HG02571 (cell line): ENCODE results near the gene ABCG1.
"Not testable (repeated sequence)": the region's sequence is repeated elsewhere in the genome, so short reads cannot be mapped to it uniquely, and the experiment has no call there.

Experiments used
- ATAC-seq: cut with Tn5 transposase; IDR thresholded peaks from one replicate; pipeline ENCODE4 v1.9.1; 2021; ENCODE audit warnings: mild to moderate bottlenecking, moderate library complexity; ENCODE audit not compliant: unreplicated experiment

ABCG1 gene

DNA sequence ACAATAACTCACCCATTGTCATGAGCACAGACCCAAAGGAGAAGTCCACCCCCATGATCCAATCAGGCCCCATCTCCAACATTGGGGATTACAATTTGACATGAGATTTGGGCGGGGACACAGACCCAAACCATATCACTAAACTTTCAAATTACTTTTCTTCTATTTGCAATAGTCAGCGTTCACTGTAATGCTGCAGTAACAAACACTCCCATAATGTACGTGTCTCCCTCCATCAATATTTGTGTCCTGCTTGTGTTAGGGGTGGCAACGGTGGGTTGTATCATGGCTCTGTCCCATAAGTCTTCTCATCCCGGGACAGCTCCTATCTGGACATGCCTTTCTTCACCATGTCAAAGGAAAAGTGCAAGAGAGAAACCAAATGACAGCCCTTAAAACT, 70.0 kb downstream of the ABCG1 start:
- no peak for ATAC-seq

DNA sequence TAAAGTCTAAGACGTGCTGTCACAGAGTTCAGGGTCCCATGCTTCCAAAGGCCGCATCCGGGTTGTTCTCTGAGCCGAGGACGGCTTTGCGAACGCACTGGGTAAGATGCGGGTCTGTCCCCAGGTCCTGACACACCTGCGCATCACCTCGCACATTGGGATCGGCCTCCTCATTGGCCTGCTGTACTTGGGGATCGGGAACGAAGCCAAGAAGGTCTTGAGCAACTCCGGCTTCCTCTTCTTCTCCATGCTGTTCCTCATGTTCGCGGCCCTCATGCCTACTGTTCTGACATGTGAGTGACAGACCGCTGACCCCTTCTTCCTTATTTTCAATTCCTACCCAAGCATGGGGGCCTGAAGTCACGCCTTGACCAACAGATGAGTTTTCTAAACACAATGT, 71.0 kb downstream of the ABCG1 start:
- no peak for ATAC-seq

DNA sequence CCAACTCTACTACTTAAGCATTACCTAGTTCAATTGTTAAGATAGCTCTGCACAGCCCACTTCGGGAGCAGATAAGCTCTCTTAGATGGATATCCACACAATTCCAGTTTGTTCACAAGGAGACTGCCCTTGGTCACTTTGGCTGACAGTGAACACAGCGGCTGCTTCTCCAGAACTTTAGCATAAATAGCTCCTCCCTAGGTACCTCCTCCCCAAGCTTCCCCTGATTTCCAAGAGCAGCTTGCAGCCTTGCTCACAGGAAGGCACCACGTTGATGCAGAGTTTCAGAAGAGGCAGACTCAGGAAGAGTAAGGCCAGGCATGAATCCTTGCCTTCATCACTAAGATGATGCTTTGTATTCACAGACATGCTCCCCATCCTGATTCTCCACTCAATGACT, 71.6 kb downstream of the ABCG1 start:
- ATAC-seq, result no peak

DNA sequence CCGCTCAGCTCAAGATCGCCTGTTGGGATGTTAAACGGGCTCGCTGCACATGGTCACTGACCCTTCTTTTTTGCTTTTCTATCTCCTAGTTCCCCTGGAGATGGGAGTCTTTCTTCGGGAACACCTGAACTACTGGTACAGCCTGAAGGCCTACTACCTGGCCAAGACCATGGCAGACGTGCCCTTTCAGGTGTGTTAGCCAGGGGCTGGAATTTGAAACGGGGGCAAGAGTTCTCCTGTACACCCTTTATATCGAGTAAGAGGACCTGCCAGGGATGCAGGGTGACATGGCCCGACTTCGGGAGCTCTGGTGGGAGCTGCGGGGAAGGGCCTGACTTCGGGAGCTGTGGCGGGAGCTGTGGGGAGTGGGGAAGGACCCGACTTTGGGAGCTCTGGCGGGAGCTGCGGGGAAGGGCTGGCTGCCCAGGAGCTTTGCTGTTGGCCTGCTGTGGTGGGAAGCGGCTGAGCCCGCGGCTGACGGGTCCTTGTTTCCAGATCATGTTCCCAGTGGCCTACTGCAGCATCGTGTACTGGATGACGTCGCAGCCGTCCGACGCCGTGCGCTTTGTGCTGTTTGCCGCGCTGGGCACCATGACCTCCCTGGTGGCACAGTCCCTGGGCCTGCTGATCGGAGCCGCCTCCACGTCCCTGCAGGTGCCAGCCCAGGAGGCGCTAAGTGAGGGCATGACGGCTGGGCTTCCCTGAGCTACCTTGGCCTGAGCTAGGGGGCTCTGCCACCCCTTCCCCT, 72.2 kb downstream of the ABCG1 start:
- no peak for ATAC-seq

DNA sequence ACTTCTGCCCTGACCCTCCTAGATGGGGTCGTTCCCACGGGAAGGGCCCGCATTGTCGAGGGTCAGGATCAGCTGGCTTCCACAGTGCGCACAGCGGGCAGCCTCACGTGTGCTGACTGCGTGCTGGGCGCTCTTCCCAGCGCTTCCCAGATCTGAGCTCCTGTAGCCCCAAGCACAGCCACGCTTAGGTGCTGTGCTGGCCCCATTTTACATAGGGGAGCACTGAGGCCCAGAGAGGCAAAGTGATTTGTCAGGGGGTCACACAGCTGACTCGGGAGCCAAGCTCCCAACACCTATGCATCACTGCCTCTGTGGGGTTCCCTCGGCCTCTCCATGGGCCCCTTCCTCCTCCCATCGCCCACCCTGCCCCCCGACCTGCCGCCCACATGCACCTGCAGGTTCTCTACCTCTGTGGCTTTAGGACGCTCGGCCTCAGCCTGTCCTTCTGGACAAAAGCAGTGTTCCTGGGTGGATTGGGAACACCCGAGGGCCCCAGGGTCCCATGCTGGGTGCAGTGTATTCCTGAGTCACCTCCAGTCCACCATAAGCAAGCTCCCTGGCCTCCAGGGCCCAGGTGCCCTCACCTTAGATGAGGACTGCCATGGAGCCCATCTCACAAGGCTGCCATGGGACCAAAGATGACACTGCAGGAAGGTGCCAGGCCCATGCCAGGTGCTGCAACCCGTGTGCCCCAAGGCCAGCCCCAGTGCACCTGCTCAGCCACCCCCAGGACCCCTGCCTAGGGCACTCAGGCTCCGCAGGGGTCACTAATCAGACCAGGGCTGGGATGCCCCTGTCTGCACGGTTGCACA, 73.0 kb downstream of the ABCG1 start:
- no peak for ATAC-seq

DNA sequence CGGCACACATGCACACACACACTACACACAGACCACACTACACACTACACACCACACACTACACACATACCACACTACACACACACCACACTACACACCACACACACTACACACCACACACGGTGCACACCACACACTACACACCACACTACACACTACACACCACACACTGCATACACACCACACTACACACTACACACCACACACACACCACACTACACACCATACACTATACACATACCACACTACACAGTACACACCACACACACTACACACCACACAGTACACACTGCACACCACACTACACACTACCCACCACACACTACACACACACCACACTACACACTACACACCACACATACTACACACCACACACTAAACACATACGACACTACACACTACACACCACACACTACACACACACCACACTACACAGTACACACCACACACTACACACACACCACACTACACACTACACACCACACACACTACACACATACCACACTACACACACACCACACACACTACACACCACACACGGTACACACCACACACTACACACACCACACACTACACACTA, 73.7 kb downstream of the ABCG1 start:
- not testable (repeated sequence) for ATAC-seq

DNA sequence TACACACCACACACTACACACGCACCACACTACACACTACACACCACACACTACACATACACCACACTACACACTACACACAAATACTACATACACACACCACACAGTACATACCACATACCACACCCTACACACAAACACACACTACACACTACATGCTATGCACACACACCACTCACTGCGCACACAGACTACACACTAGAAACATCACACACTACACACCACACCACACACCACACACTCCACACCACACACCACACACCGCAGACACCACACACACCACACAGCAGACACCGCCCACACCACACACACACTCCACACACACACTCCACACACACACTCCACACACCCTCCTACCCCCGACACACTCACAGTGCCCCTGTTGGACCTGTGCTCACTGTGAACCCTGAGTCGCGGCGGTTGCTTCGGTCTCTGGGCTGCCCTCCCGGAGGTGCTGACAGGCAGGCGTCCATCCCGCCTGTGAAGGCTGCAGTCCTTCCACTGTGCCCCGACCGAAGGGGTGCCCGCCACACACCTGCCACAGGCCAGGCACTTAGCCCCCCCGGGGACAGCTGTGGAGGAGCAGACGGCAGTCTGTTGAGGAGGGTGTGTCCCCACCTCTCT, 74.8 kb downstream of the ABCG1 start:
- no peak for ATAC-seq

DNA sequence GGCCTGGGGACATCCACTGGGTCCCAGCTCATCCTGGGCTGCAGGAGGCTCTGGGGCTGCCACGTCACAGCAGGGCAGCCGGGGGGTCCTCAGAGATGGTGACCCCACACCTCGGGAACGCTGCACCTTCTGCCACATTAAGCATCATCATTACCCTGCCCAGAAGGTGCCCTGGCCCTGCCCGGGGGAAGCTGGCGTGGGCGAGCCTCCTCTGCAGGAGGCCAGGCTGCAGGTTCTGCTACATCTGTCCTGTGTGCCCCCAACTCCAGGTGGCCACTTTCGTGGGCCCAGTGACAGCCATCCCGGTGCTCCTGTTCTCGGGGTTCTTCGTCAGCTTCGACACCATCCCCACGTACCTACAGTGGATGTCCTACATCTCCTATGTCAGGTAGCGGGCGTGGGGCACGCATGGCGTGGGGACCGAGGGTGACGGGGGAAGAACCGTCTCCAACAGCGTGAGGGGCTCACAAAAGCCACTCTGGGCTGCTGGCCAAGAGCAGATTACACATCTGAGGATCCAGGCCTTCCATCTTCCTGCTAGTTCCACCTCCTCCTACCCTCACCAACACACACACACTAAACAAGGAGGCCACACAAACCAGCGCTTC, 75.4 kb downstream of the ABCG1 start:
- ATAC-seq, result no peak

DNA sequence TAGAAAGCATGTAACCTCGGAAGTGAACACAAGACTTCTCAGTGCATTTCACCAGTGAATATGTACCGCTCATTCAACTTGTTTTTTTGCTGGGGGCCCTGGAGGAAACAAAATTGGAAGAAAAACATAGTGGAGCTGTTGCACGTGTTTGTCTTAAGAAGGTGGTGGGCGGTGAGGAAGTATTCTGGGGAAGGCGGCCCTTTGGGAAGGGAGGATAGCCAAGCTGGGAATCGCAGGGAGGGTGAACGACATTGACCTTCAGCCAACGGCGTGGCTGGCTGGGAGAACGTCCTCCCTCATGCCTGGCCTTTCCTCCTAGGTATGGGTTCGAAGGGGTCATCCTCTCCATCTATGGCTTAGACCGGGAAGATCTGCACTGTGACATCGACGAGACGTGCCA, 76.9 kb downstream of the ABCG1 start:
- no peak for ATAC-seq

DNA sequence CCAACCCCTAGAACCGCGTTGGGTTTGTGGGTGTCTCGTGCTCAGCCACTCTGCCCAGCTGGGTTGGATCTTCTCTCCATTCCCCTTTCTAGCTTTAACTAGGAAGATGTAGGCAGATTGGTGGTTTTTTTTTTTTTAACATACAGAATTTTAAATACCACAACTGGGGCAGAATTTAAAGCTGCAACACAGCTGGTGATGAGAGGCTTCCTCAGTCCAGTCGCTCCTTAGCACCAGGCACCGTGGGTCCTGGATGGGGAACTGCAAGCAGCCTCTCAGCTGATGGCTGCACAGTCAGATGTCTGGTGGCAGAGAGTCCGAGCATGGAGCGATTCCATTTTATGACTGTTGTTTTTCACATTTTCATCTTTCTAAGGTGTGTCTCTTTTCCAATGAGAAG, 77.6 kb downstream of the ABCG1 start:
- no peak for ATAC-seq

DNA sequence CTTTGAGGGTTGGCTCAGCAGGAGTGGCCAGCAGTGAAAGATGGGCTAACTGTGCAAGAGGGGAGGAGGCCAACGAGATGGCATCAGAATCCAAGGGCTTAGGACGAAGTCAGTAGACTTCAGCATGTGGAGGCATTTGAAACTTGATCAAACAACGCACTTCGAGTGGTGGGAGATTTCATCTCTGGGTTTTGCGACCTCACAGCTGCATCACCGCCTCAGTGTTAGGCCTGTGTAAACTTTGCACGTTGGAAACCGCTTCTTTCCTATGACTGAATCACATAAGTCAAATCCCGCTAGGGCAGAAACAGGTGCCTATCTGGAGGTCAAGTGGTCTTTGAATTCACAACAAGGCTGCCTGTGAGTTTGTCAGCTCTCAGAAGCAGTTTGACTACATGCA, 78.4 kb downstream of the ABCG1 start:
- no peak for ATAC-seq

DNA sequence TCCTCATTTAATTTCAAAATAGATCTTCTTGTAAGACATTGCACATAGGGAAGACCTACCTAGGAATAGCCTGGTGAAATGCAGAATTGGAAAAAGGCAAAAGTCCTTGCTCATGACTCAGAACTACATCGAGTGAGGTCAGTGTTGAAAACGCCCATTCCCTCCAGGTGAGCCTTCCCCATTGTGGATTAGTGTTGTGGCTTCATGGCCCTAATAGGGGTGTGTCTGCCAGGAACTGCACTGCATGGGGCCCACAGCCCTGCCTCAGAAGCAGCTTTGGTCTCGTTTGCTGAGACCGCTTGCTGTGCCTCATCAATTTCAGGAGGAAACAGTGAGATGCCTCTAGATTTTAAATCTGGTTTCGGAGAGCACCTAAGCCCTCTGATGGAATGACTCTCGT, 79.3 kb downstream of the ABCG1 start:
- no peak for ATAC-seq

DNA sequence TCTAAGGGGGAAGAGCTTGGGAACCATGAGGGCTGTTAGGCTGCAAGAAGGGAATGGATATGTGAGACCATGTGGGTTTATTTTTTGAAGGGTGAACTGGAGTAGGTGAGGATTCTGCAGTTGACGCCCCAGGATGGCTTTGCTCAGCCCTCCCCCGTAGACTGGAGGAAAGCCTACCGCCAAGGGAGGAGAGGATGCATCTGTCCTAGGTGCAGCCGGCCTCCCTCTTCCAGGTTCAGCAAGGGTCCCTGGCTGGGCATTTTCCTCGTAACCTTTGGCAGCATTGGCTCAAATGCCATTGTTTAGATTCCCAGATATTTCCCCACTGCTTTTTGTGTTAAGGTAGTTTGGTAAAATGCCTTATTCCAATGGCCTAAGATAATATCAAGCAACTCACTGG, 79.7 kb downstream of the ABCG1 start:
- ATAC-seq, result no peak

DNA sequence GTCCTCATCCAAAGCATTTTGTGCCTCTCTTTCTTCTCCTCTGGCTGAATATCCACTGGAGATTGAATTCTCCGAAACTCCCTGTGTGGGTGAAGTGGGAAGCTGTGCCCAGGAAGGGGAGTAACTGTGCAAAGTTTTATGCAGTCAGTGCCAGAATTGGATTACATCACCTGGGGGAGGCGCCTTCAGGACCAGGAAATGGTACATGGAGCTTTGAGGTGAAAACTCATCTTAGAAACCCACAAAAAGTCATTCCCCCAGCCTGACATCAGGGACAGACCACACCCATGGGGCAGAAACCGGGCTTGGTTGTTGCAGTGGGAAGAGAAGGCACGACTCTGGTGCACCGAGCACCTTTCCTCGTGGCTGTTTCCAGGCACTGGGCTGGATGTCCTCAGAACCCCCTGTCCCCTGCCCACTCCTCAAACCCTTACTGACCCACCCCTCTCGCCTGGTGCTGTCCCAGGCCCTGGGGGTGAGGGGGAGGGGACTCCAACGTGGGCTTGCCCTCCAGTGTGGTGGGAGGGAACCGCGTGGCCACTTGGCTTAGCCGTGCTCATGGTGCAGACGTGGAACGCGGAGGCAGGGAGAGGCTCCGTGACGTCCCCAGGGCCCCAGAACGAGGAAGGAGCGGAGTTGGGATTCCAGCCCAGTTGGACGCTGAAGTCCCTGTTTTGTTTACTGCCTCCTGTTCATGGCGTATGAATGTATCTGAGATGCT, 80.5 kb downstream of the ABCG1 start:
- ATAC-seq, result no peak

DNA sequence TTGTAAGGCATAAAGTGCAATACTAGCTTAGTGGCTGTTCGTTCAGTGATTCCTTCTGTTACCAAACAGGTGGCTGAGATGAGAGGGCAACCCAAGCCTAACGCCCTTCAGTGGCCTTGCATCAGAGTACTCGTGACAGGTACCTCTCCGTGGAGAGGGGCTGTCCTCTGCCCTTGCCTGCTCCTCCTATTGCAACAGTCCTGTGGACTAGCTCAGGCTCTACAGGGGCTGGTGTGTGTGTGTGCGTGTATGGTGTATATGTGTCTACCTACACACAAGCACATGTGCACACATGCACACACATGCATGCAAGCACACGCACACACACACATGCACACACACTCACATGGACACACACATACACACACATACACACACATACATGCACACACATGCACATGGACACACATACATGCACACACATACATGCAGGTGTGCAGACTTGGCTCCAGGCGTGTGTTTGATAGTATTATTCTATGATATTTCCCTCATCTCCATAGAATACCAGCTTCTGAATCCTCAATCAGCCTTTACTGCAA, 81.2 kb downstream of the ABCG1 start:
- ATAC-seq, result no peak

DNA sequence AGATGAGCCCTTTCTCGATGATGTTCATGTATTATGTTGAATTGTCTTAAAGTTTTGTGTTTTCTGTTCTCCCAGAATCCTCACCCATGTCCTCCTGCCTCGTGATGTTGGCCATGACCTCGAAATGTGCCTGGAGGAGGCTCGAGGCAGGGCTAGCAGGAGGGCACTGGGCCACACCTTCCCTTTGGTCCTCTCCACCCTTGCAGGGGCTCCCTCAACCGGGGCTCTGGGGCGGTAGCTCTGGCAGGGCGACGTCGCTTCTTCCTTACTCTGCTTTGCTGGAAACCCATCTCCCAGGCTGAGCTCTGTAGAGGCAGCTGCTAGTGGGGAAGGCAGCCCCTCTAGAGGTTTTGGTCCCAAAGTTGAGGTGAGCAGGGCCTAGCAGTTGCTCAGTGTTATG, 82.0 kb downstream of the ABCG1 start:
- no peak for ATAC-seq

DNA sequence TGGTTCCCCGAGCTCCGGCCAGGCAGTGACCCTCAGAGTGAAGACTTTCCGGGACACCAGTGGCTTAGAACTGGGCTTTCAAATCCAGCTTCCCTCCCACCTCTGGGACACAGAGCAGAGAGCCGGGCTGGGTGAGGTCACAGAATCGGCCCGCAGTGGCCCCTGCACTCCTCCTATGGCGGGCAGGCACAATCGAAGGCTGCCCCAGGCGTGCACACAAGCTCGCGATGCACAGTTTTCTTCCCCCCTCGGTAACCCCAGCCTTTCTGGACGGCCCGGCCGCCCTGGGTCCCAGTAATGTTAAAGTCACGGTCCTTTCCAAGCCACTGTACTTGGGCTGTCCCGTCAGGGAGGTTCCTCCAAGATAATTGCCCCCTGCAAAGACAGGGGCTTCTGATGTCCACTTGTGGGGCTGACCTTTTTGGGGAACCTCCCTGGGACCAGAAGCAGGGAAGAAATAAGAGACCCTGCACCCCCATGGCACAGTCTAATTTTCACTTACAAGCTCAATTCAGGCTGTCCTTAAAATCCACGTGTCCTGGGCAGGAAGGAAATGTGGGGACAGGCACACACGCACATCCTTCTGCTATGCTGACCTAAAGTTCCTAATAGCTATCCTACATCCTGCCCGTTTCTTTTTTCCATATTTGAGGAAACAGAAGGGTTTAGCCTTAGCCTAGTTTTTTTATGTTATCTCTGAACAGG, 82.6 kb downstream of the ABCG1 start:
- ATAC-seq, result no peak

DNA sequence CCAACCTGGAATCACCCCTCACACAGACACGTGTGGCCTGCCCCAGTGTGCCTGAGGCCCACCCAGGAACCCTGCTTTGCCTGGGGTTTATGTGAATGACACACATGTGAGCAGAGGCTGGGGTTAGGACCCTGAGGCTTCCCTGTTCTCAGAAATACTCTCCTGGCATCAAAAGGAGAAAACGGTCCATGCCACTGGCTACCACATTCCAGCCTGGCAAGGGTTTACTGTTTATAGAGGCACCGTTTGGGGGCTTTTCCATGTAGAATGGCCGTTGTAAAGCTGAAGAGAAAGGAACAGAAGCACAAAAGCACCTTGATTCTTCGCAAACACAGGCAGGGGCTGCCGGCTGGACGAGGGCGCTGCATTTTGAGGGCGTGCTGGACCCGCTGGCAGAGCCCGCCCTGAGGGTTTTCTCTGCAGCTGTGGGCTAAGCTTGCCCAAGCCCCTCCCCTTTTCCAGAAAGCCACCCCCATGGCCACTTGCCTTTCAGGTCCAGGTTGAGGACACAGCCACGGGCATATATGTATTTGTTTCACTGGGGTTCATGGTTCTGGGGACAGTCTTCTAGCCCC, 83.2 kb downstream of the ABCG1 start:
- ATAC-seq, result no peak

DNA sequence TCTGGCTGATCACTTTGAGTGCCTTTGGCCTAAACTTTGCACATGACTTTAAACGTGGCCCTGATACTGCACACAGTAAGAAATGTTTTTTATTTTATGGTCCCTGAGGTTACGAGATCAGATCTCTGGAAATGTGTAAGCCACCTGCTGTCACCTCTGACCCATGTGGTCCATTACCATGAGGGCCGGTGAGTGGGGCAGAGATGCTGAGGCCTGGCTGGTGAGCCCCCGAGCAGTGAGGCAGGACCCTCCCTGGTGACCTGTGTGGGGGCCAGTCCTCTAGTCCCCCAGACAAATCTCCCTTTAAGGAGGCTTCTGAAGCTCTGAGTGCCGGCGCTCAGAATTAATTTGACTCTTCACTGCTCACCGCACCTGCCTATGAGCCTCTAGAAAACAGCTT, 83.9 kb downstream of the ABCG1 start:
- ATAC-seq, result no peak
